Fibroblast of lung (primary cell): ENCODE measurements around the gene FRMPD3. TPM values are rescaled to one million over a fixed set of nuclear protein-coding genes. Genes with fewer than 3 reads are reported as not detected.

ENCODE experiments used
- DNase-seq, 2 donors: peaks; one replicate each; pipeline versions ENCODE4 v3.0.0 to v3.0.0-alpha.2; 2010; ENCODE audit warnings: low read depth in 2 of 2
- H2AFZ ChIP-seq: 2 replicates; pipeline ENCODE4 v1.5.1; 2012; ENCODE audit warnings: low read length, control low read depth, inconsistent platforms
- H3K27ac ChIP-seq: 2 replicates; pipeline ENCODE4 v1.5.1; 2011; ENCODE audit warnings: low read length, control low read depth; ENCODE audit not compliant: insufficient read depth
- H3K27me3 ChIP-seq: 2 replicates; pipeline ENCODE4 v1.5.1; 2011; ENCODE audit warnings: mild to moderate bottlenecking, low read length; ENCODE audit not compliant: control insufficient read depth, insufficient read depth
- H3K36me3 ChIP-seq: 2 replicates; pipeline ENCODE4 v1.5.1; 2011; ENCODE audit warnings: low read length; ENCODE audit not compliant: control insufficient read depth, insufficient read depth
- H3K4me1 ChIP-seq: 2 replicates; pipeline ENCODE4 v1.5.1; 2011; ENCODE audit warnings: low read length; ENCODE audit not compliant: control insufficient read depth, insufficient read depth; ENCODE audit errors: extremely low read depth
- H3K4me2 ChIP-seq: 2 replicates; pipeline ENCODE4 v1.5.1; 2011; ENCODE audit warnings: low read length, control low read depth; ENCODE audit not compliant: insufficient read depth; ENCODE audit errors: extremely low read depth
- H3K4me3 ChIP-seq, 4 experiments: fragments of 200-600 bp in 1 of 4; sonication (generic) in 1 of 4; replicated peaks in 1 of 4; 2 replicates each; pipeline ENCODE4 v1.5.1; 2011 to 2016; ENCODE audit warnings: low read length in 4 of 4, low read depth in 3 of 4, mild to moderate bottlenecking in 3 of 4, control low read depth in 2 of 4, inconsistent platforms in 1 of 4, mixed read lengths in 1 of 4; ENCODE audit not compliant: insufficient read depth in 1 of 4; ENCODE audit errors: control extremely low read depth in 1 of 4
- H3K79me2 ChIP-seq: 2 replicates; pipeline ENCODE4 v1.5.1; 2012; ENCODE audit warnings: mild to moderate bottlenecking, low read length, inconsistent platforms; ENCODE audit not compliant: control insufficient read depth, insufficient read depth
- H3K9ac ChIP-seq: 2 replicates; pipeline ENCODE4 v1.5.1; 2011; ENCODE audit warnings: mild to moderate bottlenecking, low read length, control low read depth; ENCODE audit not compliant: insufficient read depth
- H3K9me3 ChIP-seq: 2 replicates; pipeline ENCODE4 v1.5.1; 2012; ENCODE audit warnings: low read depth, low read length; ENCODE audit not compliant: control insufficient read depth, insufficient read depth
- H4K20me1 ChIP-seq: 2 replicates; pipeline ENCODE4 v1.5.1; 2011; ENCODE audit warnings: low read length; ENCODE audit not compliant: control insufficient read depth, insufficient read depth; ENCODE audit errors: extremely low read depth
- EZH2 ChIP-seq: IDR thresholded peaks from 2 replicates; pipeline ENCODE4 v1.5.1; 2012; ENCODE audit warnings: low read length, control low read depth, mild to moderate bottlenecking; ENCODE audit errors: missing control alignments
- polyA plus RNA-seq, 2 donors: library from polyadenylated mRNA; depleted of rRNA in 1 of 2; stranded (reverse) in 1 of 2; unstranded in 1 of 2; fragments of >200 nt; gene quantifications; 2 replicates each; pipeline ENCODE4 v1.2.1, GENCODE V29; 2011 to 2012; ENCODE audit warnings: missing spikeins in 1 of 2
- total RNA-seq: library from RNA; depleted of rRNA; stranded (reverse); fragments of >200 nt; gene quantifications from 2 replicates; pipeline ENCODE4 v1.2.1, GENCODE V29; 2014
- TF ChIP-seq, protein P1 (sequence below), 2 donors: IDR thresholded peaks in 1 of 2; conservative IDR thresholded peaks in 1 of 2; 1 replicate in 1 of 2; 2 replicates in 1 of 2; pipeline ENCODE4 v1.5.1; 2011 to 2012; ENCODE audit warnings: low read length in 2 of 2, control low read depth in 1 of 2, inconsistent platforms in 1 of 2, low read depth in 1 of 2, mild to moderate bottlenecking in 1 of 2

FRMPD3 gene
- total and polyA plus RNA-seq, 2 donors (not counting 1 experiment from before 2014, with no cell fraction given): 0.05 TPM; not detected in 1

DNA sequence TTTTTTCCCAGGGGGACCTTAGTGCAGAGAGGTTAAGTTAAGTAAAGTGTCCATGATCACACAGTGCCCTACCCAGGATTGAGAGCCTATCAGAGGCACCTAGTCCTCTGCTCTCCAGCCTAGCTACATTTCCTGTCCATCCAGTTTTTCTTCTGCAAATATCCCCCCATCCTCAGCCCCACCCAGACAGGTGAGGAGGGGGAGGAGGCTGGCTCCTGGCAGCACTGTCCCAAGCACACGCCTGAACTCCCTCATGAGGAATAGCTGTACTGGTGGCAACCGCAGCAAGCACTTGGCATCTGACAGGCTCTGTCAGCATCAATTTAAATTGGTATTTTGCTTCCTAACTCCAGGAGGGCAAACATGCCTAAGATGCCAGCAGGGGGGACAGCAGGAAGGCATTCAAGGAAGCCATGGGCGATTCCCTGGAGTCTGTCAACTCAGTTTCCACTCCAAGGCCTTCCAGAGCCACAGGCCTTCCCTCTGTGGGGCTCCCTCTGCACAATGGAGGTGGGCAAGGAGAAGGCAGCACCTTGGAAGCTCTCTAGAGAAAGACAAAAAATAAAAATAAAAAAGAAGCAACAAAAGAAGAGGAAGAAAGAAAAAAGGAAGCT is 6.4 kb upstream of the FRMPD3 start:
- DNase-seq: no peak
- Histone ChIP-seq H3K79me2 (no peaks in the 10 kb centered on the region), H3K27ac (no peak overlapping the region), H3K4me3 (no peak overlapping the region), H3K36me3 (no peaks in the 10 kb centered on the region), H2AFZ (no peak overlapping the region), H4K20me1 (no peaks in the 10 kb centered on the region), H3K4me2 (no peak overlapping the region), H3K9me3 (no peaks in the 10 kb centered on the region), H3K27me3 (peaks cover 2% of the 10 kb centered on the region), H3K9ac (no peak overlapping the region), H3K4me1 (no peaks in the 10 kb centered on the region)
- TF ChIP-seq, protein P1, sequence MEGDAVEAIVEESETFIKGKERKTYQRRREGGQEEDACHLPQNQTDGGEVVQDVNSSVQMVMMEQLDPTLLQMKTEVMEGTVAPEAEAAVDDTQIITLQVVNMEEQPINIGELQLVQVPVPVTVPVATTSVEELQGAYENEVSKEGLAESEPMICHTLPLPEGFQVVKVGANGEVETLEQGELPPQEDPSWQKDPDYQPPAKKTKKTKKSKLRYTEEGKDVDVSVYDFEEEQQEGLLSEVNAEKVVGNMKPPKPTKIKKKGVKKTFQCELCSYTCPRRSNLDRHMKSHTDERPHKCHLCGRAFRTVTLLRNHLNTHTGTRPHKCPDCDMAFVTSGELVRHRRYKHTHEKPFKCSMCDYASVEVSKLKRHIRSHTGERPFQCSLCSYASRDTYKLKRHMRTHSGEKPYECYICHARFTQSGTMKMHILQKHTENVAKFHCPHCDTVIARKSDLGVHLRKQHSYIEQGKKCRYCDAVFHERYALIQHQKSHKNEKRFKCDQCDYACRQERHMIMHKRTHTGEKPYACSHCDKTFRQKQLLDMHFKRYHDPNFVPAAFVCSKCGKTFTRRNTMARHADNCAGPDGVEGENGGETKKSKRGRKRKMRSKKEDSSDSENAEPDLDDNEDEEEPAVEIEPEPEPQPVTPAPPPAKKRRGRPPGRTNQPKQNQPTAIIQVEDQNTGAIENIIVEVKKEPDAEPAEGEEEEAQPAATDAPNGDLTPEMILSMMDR (conservative IDR thresholded peaks at IDR 0.05 in 1 of 2, IDR thresholded peaks at IDR 0.05 in 1 of 2; ENCODE audit: low read depth in 1 of 2, low read length in 2 of 2): no peak
- TF ChIP-seq EZH2: no peak

DNA sequence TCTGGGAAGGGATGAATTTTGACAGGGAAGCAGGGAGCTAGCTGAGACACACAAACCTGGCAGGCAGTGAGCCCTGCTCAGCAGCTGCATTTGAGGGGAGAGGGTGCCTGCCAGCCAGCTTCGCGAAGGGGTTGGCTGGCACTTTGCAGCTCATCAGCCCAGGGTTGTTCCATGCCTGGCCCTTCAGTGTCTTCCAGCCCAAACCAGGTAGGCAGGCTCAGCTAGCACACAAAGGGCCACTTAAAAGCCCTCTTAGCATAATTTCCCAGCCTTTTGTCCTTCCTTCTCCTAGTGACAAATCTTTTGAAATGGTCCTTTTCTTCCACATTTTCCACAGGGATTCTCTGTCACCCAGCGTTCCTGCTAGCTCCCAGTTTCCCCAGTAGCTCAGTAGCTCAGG is 4.3 kb upstream of the FRMPD3 start:
- TF ChIP-seq, protein P1 (conservative IDR thresholded peaks at IDR 0.05 in 1 of 2, IDR thresholded peaks at IDR 0.05 in 1 of 2; ENCODE audit: low read depth in 1 of 2, low read length in 2 of 2): no peak
- no peak overlapping the region for H3K4me2 ChIP-seq
- no peak overlapping the region for H3K9ac ChIP-seq
- H3K4me3 ChIP-seq: no peak overlapping the region
- H3K27ac ChIP-seq: no peak overlapping the region
- no peak for DNase-seq
- peaks cover 6% of the 10 kb centered on the region for H3K27me3 ChIP-seq
- H3K79me2 ChIP-seq: no peaks in the 10 kb centered on the region
- H3K4me1 ChIP-seq: no peaks in the 10 kb centered on the region
- no peaks in the 10 kb centered on the region for H3K36me3 ChIP-seq
- no peaks in the 10 kb centered on the region for H3K9me3 ChIP-seq
- H2AFZ ChIP-seq: no peak overlapping the region
- H4K20me1 ChIP-seq: no peaks in the 10 kb centered on the region

DNA sequence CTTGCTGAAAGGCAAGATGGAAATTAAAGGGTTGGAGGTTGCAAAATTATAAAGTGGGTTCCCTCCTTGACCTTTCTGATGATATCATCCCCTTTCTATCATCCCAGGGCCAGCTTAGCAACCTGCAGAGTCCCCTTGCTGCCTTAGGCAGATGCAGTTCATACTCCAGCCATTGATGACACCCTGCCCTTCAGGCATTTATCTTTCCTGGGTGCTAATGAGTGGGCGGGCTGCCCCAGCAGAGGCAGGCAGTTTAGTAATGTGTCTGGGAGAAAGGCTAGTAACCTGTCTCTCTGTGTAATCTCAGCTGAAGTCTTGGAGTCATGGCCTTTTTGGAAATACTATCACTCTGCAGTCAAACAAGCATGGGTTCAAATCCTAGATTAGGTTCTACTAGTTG is 3.8 kb upstream of the FRMPD3 start:
- no peak for TF ChIP-seq EZH2
- TF ChIP-seq, protein P1 (conservative IDR thresholded peaks at IDR 0.05 in 1 of 2, IDR thresholded peaks at IDR 0.05 in 1 of 2; ENCODE audit: low read depth in 1 of 2, low read length in 2 of 2): no peak
- Histone ChIP-seq H3K9ac (no peak overlapping the region), H4K20me1 (no peaks in the 10 kb centered on the region), H3K27me3 (peaks cover 6% of the 10 kb centered on the region), H3K4me2 (no peak overlapping the region), H3K79me2 (no peaks in the 10 kb centered on the region), H3K27ac (no peak overlapping the region), H3K36me3 (no peaks in the 10 kb centered on the region), H3K9me3 (no peaks in the 10 kb centered on the region), H3K4me3 (no peak overlapping the region), H2AFZ (no peak overlapping the region), H3K4me1 (no peaks in the 10 kb centered on the region)
- no peak for DNase-seq
